ENCODE measurements around the gene CDK13. TPM values are rescaled to one million over a fixed set of nuclear protein-coding genes. Genes with fewer than 3 reads are reported as not detected.
"Not testable (repeated sequence)": the region's sequence is repeated elsewhere in the genome, so short reads cannot be mapped to it uniquely, and the experiment has no call there.

CDK13 gene
- total RNA-seq, 1 donor from 2014 or later = 58.8 TPM

DNA sequence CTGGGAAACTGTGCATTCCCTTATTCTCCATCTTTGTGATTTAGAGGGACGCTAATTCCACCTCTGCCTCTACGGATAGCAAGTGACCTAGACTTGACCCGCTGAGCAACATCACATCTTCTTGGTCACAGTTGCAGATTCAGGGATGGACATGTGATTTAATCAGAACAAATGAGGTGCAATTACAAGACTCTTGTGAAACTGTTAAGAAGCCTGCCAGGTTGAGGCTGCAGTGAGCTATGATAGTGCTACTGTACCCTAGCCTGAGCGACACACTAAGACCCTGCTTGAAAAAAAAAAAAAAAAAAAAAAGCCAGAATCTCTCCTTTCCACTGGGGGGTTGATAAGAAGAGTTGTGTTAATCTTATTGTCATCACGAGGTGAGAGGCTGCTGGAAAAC, 170.0 kb downstream of the CDK13 start:
- Mint-ChIP-seq H3K9me3 (ENCODE audit: low read depth) (no peaks in the 10 kb centered on the region), H3K27ac (ENCODE audit: unreplicated experiment) (no peak overlapping the region), H3K36me3 (ENCODE audit: low read depth) (peaks cover 4% of the 10 kb centered on the region), H3K4me3 (ENCODE audit: unreplicated experiment) (no peak overlapping the region), H3K27me3 (ENCODE audit: low read depth) (no peaks in the 10 kb centered on the region), H3K4me1 (ENCODE audit: low read depth) (peaks cover 8% of the 10 kb centered on the region)
- no peak for DNase-seq (ENCODE audit: low spot score)
- no peak for TF ChIP-seq CTCF (IDR thresholded peaks at IDR 0.05)

DNA sequence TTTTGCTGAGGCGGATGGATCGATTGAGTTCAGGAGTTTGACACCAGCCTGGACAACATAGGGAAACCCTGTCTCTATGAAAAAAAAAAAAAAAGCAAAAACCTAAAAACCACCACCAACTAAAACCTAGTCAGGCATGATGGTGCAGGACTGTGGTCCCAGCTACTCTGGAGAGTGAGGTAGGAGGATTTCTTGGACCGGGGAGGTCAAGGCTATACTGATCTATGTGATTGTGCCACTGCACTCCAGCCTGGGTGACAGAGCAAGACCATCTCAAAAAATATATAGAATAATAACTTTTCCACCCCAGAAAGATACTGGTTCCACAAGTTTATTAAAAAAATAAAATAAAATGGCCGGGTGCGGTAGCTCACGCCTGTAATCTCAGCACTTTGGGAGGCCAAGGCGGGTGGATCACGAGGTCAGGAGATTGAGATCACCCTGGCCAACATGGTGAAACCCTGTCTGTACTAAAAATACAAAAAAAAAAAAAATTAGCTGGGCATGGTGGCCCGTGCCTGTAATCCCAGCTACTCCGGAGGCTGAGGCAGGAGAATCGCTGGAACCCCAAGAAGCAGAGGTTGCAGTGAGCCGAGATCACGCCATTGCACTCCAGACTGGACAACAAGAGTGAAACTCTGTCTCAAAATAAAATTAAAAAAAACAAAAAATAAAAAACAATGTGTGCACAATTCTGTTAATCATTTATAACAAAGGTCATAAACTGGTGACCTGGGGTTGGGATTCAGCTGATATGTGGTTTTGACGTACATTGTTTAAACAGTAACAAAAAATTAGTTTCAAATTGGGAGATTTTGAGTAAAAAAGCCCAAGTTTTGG, 172.3 kb downstream of the CDK13 start:
- H3K9me3 Mint-ChIP-seq (ENCODE audit: low read depth); H3K4me3 Mint-ChIP-seq (ENCODE audit: unreplicated experiment); DNase-seq (ENCODE audit: low spot score); H3K27me3 Mint-ChIP-seq (ENCODE audit: low read depth); H3K4me1 Mint-ChIP-seq (ENCODE audit: low read depth); H3K27ac Mint-ChIP-seq (ENCODE audit: unreplicated experiment); H3K36me3 Mint-ChIP-seq (ENCODE audit: low read depth): not testable (repeated sequence)

- DNase-seq (ENCODE audit: low spot score) = no peak
These were observed 172.8 kb downstream of the CDK13 start for GRCh38 chr7:40122940-40123254.

DNA sequence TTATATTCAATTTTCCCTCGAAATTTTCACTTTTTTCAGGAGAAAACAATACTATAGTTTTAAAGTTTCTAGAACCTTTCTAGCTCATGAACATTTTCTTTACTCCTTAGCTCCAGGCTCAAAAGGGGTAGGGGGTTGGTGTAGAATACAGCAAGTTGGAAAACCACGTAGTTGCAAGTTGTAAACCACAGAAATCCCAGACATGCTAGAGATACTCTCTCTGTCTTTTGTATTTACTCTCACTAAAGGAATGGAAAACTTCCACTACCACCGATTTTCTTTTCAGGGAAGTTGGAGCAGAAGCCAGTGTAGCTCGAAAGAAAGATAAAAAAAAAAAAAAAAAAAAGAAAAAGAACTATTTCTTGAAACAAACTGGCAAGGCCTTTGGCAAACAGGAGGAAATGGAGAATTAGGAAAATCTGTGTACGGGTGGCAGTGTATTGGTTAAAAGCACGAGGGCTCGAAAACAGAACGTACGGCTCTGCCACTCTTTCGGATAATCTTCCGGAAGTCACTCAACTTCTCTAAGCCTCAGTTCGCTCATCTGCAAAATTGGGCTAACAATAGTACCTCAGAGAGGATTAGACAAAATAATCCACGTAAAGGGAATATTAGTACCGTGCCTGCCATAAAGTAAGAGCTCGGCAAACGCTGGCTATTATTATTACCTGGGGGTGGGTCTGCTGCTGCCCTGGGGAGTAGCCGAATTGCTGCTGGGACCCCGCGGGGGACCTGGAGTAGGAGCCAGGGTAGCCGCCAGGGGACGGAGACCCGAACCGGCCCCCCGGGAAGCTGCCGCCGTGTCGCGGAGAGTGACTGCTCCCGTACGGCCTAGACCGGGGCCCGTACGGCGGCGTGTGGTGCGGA, 183.7 kb downstream of the CDK13 start:
- peak overlapping the region; percentile 93 for H3K4me3 Mint-ChIP-seq (ENCODE audit: unreplicated experiment)
- H3K27ac Mint-ChIP-seq (ENCODE audit: unreplicated experiment) = peak overlapping the region; percentile 99
- no peak for TF ChIP-seq CTCF (IDR thresholded peaks at IDR 0.05)
- DNase-seq (ENCODE audit: low spot score) = no peak
- H3K4me1 Mint-ChIP-seq (ENCODE audit: low read depth) = peaks cover 47% of the 10 kb centered on the region
- peaks cover 7% of the 10 kb centered on the region for H3K36me3 Mint-ChIP-seq (ENCODE audit: low read depth)
- H3K27me3 Mint-ChIP-seq (ENCODE audit: low read depth) = no peaks in the 10 kb centered on the region
- no peaks in the 10 kb centered on the region for H3K9me3 Mint-ChIP-seq (ENCODE audit: low read depth)

More at GRCh38 chr7:40122940-40123254, 172.8 kb downstream of the CDK13 start:
- no peak for TF ChIP-seq CTCF (IDR thresholded peaks at IDR 0.05)
- Mint-ChIP-seq H3K9me3 (ENCODE audit: low read depth) (no peaks in the 10 kb centered on the region), H3K27ac (ENCODE audit: unreplicated experiment) (no peak overlapping the region), H3K4me3 (ENCODE audit: unreplicated experiment) (no peak overlapping the region), H3K27me3 (ENCODE audit: low read depth) (no peaks in the 10 kb centered on the region), H3K4me1 (ENCODE audit: low read depth) (peaks cover 8% of the 10 kb centered on the region), H3K36me3 (ENCODE audit: low read depth) (peaks cover 4% of the 10 kb centered on the region)

GRCh38 chr7:40134428-40135316, 184.6 kb downstream of the CDK13 start, which contains the start of the genes MPLKIP and SUGCT:
TSS of gene MPLKIP (minus strand) at chr7:40134622. CDS start at chr7:40134567, 55 bp downstream.
TSS of gene SUGCT (plus strand) at chr7:40135005.
- peaks cover 5% of the 10 kb centered on the region for H3K36me3 Mint-ChIP-seq (ENCODE audit: low read depth)
- peak within 1 kb of the TSS; percentile 99 for H3K27ac Mint-ChIP-seq (ENCODE audit: unreplicated experiment)
- no peaks in the 10 kb centered on the region for H3K9me3 Mint-ChIP-seq (ENCODE audit: low read depth)
- TF ChIP-seq CTCF (IDR thresholded peaks at IDR 0.05) = peak; percentile 99
- H3K27me3 Mint-ChIP-seq (ENCODE audit: low read depth) = no peaks in the 10 kb centered on the region
- DNase-seq (ENCODE audit: low spot score) = no peak
- H3K4me3 Mint-ChIP-seq (ENCODE audit: unreplicated experiment) = peak within 1 kb of the TSS; percentile 93
- peaks cover 44% of the 10 kb centered on the region for H3K4me1 Mint-ChIP-seq (ENCODE audit: low read depth)
